NCI-H2107 treated with DMSO at 0.1 percent for 48 hours (cell line): ENCODE results near the gene COX6B1.
"Not testable (repeated sequence)": the region's sequence is repeated elsewhere in the genome, so short reads cannot be mapped to it uniquely, and the experiment has no call there.

Experiments used
- DNase-seq: peaks from one replicate; lab custom pipeline; 2025; ENCODE audit not compliant: unreplicated experiment; lab: John Stamatoyannopoulos, UW

Gene COX6B1

DNA sequence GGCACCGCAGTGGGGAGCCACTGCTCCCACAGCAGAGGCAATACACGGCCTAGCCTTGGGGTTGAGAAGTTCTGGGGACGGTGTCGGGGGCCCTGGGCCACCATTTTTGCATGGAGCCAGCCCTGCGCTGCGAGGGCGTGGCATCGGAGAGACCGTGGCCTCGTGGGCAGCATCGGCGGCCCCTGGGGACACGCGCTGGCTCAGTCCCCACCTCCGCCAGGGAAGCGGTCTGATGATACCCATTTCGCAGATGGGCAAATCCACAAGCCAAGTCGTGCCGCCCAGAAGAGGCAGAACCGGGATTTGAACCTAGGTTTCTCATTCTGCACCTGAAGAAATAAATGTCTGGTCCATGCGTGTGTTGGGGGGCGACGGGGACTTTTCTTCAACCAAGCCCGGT lies 17.0 kb downstream of the COX6B1 start:
- DNase-seq: no peak

DNA sequence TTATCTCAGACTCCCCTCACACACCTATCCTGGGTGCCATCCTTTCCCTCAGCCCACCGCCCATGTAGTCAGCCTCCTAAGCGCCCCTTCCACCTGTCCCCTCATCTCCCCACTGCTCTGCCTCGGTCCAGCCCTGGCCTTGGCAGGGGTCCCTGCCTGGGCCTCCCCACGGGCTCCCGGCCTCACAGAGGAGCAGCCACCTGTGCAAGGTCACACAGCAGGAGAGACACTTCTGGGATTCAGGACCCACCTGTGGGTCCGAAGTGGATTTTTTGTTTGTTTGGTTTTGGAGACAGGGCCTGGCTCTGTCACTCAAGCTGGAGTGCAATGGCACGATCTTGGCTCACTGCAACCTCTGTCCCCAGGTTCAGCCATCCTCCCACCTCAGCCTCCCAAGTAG lies 17.5 kb downstream of the COX6B1 start:
- DNase-seq: no peak

DNA sequence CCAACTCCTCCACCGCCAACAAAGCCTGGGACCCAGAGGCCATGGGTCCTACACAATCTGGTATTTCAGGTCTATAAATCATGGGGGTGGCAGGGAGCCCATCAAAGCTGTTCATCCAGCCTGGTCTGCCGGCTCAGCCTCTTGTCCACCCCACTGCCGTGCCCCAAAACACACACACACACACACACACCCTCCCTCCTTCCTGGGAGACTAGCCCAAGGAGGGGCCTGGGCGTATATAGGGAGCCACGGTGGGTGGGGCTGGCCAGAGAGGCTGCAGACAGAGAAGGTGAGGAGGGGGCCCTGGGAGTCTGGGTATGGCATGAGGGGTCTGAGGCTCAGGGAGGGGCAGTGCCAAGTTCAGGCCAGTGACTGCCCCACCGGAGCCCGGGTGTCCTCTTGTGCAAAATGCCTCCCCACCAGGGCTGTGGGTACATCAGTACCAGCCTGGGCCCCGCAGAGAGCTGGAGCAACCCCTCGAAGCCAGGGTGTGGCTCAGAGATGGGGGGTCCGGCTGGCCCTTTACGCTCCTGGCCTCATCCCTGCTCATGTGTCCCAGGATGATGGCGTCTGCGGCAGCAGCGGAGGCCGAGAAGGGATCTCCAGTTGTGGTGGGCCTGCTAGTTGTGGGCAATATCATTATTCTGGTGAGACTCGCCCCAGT lies 18.3 kb downstream of the COX6B1 start, which contains the start of gene UPK1A:
UPK1A (plus strand) TSS at position 267 of the 663 bp plus-strand sequence; CDS start at position 563, 296 bp downstream.
- DNase-seq: no peak

DNA sequence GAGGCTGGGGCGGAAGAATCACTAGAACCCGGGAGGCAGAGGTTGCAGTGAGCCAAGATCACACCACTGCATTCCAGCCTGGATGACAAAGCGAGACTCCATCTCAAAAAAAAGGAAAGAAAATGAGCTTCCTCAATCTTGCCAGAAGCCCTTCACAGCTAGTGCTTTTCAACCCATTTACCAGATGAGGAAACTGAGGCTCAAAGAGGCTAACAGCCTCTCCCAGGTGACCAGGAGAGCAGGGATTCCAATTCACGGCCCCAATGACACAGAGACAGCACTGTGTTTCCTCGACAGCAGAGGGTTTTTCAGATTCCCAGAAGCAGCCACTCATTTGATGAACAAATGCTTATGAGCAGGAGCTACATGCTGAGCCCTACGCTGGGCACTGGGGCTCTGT lies 21.4 kb downstream of the COX6B1 start:
- no peak for DNase-seq

DNA sequence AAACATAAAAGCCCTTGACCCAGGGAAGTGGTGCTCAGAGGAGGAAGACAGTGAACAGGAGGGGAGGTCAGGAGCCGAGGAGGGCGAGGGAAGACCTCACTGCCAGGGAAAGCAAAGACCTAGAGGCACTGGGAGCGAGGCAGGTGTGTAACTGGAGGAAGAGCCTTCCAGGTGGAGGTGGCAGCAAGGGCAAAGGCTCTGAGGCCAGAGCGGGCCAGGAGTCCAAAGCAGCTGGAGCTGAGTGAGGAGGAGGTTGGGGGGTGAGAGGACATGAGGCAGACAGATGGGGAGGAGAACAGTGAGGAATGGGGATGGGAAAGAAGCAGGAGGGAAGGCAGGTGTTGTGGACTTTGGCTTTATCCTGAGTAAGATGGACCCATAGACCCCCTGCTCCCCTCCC lies 21.9 kb downstream of the COX6B1 start:
- no peak for DNase-seq

DNA sequence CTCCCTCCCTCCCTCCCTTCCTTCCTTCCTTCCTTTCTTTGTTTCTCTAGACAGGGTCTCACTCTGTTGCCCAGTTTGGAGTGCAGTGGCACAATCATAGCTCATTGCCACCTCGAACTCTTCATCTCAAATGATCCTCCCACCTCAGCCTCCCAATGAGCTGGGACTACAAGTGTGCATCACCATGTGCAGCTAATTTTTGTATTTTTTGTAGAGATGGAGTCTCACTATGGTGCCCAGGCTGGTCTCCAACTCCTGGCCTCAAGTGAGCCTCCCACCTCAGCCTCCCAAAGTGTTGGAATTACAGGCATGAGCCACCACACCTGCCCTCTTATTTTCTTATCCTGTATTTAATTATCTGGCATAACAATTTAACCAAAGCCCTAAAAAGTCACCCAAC lies 22.6 kb downstream of the COX6B1 start:
- DNase-seq: no peak

DNA sequence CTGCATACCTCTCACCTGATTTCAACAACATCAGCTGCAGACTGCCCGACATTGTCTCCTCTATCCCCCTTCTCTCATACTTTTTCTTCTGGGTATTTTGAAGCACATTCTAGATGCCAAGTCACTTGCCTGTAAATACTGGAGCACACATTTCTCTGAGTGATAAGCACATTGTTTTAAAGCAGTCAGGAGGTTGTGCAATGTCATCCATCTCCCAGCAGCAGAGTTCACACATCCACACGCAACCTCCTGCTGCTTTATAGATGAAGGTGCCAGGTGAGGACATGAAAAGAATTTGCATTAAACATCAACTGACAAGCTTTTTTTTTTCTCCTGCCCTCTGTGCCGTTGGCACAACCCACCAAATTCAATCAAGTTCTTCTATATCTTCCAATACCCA lies 23.7 kb downstream of the COX6B1 start:
- DNase-seq: peak; percentile 33

DNA sequence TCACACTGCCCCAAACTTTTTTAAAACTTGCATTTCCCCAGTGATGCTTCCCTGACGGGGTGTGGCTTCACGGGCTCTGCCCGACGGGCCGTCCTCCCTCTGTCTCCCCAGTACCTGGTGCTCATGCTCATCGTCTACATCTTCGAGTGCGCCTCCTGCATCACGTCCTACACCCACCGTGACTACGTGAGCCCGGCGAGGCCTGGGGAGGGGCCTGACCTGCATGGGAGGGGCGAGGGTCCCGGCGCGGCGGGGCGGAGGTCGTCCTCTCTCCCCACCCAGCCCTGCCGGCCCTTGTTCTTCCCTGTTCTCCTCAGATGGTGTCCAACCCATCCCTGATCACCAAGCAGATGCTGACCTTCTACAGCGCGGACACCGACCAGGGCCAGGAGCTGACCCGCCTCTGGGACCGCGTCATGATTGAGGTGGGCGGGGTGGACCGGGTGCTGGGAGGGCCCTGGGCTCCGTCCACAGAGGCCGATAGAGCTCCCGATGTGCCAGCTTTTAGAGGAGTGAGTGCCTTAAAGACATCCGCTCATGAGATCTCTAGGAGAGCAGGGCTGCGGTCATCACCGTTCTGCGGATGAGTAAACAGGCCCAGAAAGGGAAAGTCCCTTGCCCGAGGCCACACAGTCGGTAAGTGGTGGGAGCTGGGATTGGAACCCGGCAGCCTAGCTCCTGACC lies 25.1 kb downstream of the COX6B1 start:
- DNase-seq: no peak

DNA sequence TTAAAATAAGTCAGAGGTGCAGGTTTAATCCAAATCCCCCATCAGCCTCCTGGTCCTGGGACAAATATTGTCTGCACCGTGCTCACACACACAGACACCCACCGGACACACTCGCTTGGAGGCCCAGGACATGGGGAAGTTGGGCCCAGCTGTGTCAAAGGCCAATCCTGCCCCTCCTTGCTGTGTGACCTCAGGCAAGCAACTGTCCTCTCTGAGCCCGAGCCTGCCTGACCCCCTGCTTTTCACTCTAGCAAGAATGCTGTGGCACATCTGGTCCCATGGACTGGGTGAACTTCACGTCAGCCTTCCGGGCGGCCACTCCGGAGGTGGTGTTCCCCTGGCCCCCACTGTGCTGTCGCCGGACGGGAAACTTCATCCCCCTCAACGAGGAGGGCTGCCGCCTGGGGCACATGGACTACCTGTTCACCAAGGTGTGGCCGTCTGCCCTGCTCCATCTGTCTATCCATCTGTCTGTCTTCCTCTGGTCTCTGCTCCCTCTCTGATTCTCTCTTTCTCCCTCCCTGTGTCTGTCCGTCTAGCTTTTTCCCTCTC lies 27.5 kb downstream of the COX6B1 start:
- no peak for DNase-seq

DNA sequence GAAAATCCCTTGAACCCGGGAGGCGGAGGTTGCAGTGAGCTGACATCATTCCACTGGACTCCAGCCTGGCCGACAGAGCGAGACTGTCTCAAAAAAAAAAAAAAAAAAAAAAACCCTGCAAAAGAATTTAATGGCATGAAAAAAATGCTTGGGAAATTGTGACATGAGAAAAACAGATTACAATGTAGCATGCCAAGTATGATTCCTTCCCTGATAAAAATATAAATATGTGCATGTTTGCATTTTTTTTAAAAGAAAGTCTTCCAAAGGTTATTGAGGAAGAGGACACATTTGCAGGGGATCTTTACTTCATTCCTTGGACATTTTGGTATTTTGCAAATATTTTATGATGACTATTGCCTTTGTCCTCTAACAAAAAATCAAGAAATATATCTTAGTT lies 41.7 kb downstream of the COX6B1 start:
- DNase-seq: no peak

DNA sequence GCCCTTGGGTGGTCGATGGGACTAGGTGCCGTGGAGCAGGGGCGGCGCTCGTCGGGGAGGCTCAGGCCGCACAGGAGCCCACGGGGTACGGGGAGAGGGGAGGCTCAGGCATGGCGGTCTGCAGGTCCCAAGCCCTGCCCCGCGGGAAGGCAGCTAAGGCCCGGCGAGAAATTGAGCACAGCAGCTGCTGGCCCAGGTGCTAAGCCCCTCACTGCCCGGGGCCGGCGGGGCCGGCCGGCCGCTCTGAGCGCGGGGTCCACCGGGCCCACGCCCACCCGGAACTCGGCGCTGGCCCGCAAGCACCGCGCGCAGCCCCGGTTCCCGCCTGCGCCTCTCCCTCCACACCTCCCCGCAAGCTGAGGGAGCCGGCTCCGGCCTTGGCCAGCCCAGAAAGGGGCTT lies 43.0 kb downstream of the COX6B1 start:
- DNase-seq: not testable (repeated sequence)

DNA sequence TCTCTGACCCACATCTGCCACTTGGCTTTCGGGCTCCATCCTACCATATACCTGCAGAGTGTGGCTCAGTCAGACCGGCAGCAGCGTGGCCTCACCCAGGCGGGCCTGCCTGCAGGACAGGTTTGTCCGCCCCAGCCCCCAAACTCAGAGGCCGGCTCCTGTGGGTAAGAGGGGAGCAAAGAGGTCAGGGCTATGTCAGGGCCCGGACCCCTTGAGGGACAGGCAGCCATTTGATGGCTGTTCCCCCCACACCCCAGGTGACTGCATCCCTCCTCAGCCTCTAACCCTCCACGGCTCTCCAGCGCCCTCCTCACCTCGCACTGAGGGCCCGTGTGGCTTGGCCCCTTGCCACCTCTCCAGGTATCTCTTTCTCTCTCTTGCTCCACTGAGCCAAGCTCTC lies 43.9 kb downstream of the COX6B1 start:
- DNase-seq: peak; percentile 9

DNA sequence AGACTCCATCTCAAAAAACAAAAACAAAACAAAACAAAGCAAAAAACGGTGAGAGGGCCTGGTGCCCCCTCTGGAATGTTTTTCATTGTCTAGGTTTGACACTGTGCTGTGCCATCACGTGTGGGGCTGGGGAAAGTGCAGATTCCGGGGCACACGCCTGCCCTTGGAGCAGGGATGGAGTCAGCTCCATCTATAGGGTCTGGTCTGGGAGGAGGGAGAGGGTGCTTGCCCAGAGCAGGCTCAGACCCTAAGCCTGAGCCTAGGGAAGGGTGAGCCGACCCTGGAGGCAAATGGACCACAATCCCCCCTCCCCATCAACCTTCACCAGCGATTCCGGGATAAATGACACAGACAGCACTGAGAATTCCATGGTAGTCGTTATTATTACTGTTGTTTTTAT lies 45.3 kb downstream of the COX6B1 start:
- DNase-seq: no peak

DNA sequence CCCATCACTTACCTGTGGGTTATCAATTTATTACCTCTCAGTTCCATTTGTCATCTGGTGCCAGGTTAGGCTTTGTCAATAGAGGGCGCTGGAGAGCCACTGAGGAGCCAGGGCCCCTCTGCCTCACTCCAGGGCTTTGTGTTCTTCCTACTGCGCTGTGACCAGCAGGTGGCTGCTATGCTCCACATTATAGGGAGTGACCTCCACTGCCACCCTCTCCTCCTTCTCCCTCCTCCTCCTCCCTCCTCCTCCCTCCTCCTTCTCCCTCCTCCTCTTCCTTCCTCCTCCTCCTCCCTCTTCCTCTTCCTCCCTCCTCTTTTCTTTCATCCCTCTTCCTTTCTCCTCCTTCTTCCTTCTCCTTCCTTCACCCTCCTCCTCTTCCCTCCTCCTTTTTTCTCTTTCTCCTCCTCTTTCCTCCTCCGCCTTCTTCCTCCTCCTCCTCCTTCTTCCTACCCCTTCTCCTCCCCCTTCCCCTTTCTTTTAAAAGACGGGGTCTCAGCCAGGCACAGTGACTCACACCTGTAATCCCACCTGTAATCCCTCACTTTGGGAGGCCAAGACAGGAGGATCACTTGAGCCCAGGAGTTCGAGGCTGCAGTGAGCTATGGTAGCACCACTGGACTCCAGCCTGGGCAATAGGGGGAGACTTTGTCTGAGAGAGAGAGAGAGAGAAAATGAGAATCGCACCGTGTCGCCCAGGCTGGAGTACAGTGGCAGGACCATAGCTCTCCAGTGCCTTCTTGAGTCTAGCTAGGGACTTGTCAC lies 45.9 kb downstream of the COX6B1 start:
- peak; percentile 64 for DNase-seq

DNA sequence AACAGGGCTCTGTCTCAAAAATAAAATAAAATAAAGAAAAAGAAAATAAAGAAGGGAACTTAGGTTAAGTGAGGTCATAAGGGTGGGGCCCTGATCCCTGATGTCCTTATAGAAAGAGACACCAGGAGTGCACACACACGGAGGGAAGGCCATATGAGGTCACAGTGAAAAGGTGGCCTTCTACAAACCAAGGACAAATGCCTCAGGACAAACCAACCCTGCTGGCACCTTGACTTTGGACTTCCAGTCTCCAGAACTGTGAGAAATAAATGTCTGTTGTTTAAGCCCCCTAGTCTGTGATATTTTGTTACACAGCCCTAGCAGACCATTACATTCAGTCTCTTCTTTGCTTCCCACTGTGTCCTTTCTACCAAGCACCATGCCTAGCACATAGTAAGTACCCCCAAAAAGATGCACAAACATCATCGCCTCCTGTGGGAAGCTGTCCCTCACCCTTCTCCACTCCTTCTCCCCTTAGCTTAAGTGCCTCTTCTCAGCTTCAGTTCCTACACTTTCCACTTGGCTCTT lies 47.8 kb downstream of the COX6B1 start:
- no peak for DNase-seq

DNA sequence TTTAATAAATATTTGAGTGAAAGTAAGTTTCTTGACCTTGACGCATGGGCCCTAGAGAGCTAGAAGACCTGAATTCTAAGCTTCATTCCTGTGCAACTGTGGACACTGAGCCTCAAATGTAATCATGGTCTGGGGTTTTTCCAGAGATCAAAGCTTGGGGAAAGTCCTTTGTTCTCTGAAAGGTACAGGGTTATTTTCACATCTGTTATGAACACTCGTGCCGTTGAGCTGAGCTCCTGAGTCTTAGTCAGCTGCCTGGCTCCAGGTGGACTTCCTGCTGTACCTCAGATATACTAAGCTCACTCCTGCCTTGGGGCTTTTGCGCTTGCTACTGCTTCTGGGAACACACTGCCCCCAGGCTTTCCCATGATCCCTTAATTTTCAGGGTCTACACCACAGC lies 48.7 kb downstream of the COX6B1 start:
- no peak for DNase-seq

DNA sequence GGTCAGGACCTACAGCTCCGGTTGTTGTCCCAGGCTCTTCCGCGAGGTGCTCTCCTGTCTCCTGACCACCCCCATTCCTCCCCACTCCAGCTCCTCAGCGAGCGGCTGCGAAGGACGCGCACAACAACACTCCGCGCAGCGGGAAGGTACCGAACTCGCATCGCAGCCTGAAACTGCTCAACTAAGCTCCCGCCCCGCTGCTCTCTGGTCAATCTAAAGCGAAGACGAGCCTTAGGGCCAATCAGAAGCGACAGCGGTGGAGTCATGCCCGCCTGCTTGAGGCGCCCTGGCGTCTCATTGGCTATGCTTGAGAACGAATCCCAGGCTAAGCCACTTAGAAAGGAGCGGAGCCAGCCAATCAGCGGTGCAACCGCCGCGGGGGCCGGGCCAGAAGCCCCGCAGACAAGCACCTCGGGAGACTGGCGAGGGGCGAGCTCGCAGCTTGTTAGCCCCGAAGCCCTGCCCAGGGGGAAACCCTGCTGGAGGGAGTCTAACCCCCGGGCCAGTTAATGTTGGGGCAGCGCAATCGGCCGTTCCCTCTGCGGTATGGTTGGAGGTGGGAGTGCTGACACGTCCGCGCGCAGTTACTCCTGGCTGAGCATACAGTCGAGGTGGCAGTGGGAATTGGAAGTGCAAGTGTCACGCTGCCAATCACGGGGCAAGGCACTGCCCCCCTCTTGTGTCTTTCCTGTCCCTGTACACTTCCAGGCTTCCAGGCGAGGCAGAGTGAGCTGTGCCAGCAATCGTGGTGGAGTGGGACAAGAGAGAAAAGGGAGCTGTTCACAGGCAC lies 54.3 kb downstream of the COX6B1 start:
- DNase-seq: peak; percentile 89

DNA sequence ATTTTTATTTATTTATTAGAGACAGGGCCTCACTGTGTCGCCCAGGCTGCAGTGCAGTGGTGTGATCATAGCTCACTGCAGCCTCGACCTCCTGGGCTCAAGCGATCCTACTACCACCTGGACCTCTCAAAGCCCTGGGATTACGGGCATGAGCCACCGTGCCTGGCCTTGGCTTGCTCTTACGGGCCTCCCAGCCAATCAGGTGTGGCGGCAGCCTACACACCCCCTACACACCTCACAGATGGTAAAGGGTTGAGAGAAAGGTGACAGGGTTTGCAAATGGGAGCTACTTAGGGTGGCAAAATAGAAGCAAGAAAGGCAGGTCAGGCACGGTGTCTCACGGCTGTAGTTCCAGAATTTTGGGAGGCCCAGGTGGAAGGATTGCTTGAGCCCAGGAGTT lies 55.2 kb downstream of the COX6B1 start:
- DNase-seq: no peak

DNA sequence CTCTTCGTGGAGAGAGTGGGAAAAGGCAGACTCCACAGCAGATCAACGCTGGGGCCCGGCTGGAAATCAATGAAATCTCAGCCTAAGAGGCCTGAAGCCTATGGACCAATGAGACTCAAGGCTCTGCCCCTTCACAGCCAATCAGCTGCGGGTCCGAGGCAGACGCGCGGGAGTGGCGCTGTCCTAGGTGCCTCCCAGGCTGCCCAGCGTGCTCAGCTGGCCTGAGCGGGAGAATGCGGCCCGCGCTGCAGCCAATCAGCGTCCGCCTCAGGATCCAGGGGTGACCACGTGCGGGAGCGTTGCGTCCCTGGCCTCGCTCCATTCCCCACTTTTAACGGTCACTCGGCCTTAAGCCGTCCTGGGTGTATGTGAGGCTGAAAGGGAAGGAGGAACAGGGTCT lies 56.1 kb downstream of the COX6B1 start, which contains the start of gene ZBTB32:
ZBTB32 (plus strand) TSS at position 341 of the 400 bp plus-strand sequence. CDS start 10,069 bp downstream, outside the sequence.
- DNase-seq: no peak
